Measurements from ENCODE around the gene BDH1. TPM values are rescaled to one million over a fixed set of nuclear protein-coding genes. Genes with fewer than 3 reads are reported as not detected.
A peak's percentile ranks its signal among the peaks of the same experiment; 100 is the strongest.

The BDH1 gene
- total RNA-seq, 2 experiments from 2014 or later = 54.2 to 55.8 TPM

- Mint-ChIP-seq H3K9me3 (no peaks in the 10 kb centered on the region), H3K27ac (no peak overlapping the region), H3K4me1 (peaks cover 4% of the 10 kb centered on the region), H3K4me3 (no peak overlapping the region), H3K36me3 (ENCODE audit: low read depth) (peaks cover 21% of the 10 kb centered on the region), H3K27me3 (no peaks in the 10 kb centered on the region)
- CTCF ChIA-PET = interaction anchor here (1.3 to 1.8 kb wide), 3 partner anchors 234 to 285 kb away, joined by 3 to 12 read pairs (median 4); no protein-coding TSS in a partner anchor
- no peak for DNase-seq
- POLR2A ChIA-PET = no interaction called here
Measured at GRCh38 chr3:197508924-197509775, 46.6 kb downstream of the BDH1 start.

DNA sequence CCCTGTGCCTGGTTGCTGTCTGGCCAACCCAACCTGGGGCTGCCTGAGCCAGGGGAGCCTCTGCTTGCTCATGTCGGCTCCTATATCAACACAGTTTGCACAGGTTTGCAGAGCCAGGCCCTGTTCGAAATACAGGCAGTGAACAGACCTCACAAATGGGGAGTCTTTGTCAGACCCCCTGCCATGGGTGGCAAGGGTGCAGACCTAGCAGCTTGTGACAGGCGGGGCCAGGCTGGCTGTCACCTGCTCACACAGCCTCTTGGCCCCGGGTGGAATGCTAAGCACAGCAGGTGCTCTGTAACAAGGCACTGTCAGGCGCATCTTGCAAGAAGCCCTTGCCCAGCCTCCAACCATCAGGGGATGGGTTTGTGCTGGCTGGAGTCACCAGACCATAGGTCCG is 47.3 kb downstream of the BDH1 start:
- peaks cover 4% of the 10 kb centered on the region for H3K4me1 Mint-ChIP-seq
- ChIA-PET CTCF (no interaction called here), POLR2A (no interaction called here)
- peaks cover 14% of the 10 kb centered on the region for H3K36me3 Mint-ChIP-seq (ENCODE audit: low read depth)
- H3K4me3 Mint-ChIP-seq = no peak overlapping the region
- no peak for DNase-seq
- H3K9me3 Mint-ChIP-seq = no peaks in the 10 kb centered on the region
- no peaks in the 10 kb centered on the region for H3K27me3 Mint-ChIP-seq
- no peak overlapping the region for H3K27ac Mint-ChIP-seq

- DNase-seq = no peak
- Mint-ChIP-seq H3K4me3 (no peak overlapping the region), H3K27me3 (no peaks in the 10 kb centered on the region), H3K4me1 (peaks cover 4% of the 10 kb centered on the region), H3K9me3 (no peaks in the 10 kb centered on the region), H3K27ac (no peak overlapping the region), H3K36me3 (ENCODE audit: low read depth) (peaks cover 14% of the 10 kb centered on the region)
- POLR2A ChIA-PET = no interaction called here
- CTCF ChIA-PET = interaction anchor here (1.8 kb wide), 1 partner anchor 251 kb away, joined by 6 read pairs; no protein-coding TSS in a partner anchor
Measured at GRCh38 chr3:197508051-197508451, 47.7 kb downstream of the BDH1 start.

- ChIA-PET CTCF (interaction anchor here (1.8 kb wide), 1 partner anchor 250 kb away, joined by 6 read pairs; no protein-coding TSS in a partner anchor), POLR2A (no interaction called here)
- Mint-ChIP-seq H3K4me3 (no peak overlapping the region), H3K4me1 (peaks cover 4% of the 10 kb centered on the region), H3K27me3 (no peaks in the 10 kb centered on the region), H3K9me3 (no peaks in the 10 kb centered on the region), H3K36me3 (ENCODE audit: low read depth) (peaks cover 10% of the 10 kb centered on the region), H3K27ac (no peak overlapping the region)
- no peak for DNase-seq
Measured at GRCh38 chr3:197507541-197507940, 48.2 kb downstream of the BDH1 start.

- ChIA-PET CTCF (interaction anchor here (1.8 kb wide), 1 partner anchor 250 kb away, joined by 6 read pairs; no protein-coding TSS in a partner anchor), POLR2A (no interaction called here)
- Mint-ChIP-seq H3K4me3 (no peak overlapping the region), H3K4me1 (peaks cover 4% of the 10 kb centered on the region), H3K36me3 (ENCODE audit: low read depth) (peaks cover 6% of the 10 kb centered on the region), H3K27ac (no peak overlapping the region), H3K27me3 (no peaks in the 10 kb centered on the region), H3K9me3 (no peaks in the 10 kb centered on the region)
- DNase-seq = no peak
Measured at GRCh38 chr3:197507081-197507480, 48.7 kb downstream of the BDH1 start.

DNA sequence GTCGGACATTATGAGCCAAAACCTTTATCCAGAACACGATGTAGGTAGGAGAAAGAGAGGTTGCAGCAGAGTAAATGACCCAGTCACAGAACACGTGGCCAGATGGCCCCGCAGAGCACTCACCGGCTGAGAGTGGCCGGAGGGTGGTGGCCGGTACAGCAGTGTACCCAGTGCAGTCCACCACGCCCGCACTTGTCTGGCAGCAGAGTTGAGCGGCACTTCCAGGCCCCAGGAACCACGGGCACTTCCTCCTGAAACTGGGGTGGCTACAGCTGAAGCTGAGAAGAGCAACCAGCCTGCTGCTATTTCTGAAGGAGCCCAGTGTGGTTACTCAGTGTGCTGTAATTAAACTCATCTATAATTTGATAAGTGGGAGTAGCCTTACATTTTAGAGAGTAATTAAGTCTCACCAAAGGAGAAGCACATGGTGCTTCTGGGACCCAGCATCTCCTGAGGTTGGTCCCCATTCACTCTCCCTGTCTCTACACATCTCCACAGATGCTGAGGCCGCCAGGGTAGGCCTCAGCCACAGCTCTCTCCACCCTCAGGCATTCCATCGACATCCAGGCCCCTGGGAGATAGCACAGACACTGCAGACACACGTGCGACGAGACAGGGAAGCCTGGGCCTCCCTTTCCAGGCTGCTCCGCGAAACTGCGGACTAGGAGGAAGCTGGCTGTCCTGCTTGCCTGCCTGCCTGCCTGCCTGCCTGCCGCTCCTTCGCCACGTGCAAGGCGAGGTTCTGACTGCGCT is 49.8 kb downstream of the BDH1 start:
- Mint-ChIP-seq H3K9me3 (no peaks in the 10 kb centered on the region), H3K36me3 (ENCODE audit: low read depth) (no peaks in the 10 kb centered on the region), H3K4me3 (no peak overlapping the region), H3K4me1 (peaks cover 4% of the 10 kb centered on the region), H3K27ac (no peak overlapping the region), H3K27me3 (no peaks in the 10 kb centered on the region)
- no peak for DNase-seq
- ChIA-PET POLR2A (no interaction called here), CTCF (no interaction called here)

DNA sequence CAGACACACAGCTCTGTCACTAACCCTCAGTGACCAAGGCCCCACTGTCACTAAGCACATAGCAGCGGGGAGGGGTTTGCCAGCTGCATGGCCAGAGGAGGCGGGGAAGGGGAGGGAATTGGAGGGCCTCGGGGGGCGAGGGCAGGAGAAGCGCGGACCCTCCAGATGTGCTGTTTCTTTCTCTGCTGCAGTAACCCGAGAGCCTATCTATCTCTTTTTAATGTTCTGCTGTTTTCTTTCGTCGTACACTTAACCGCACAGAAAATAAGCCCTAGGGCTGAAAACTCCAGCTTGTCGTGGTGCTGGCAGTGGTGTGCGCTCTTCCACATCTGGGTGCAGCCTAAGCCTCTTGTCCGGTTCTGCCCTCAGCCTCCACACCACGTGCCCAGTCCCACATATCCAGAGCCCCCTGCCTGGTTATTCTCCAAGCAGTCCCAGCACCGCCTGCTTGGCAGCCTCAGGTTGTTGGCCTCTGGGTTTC is 51.1 kb downstream of the BDH1 start:
- DNase-seq = no peak
- POLR2A ChIA-PET = no interaction called here
- H3K4me3 Mint-ChIP-seq = no peak overlapping the region
- H3K9me3 Mint-ChIP-seq = no peaks in the 10 kb centered on the region
- CTCF ChIA-PET = interaction anchor here (0.6 kb wide), 1 partner anchor 8 kb away, joined by 3 read pairs; no protein-coding TSS in a partner anchor
- H3K4me1 Mint-ChIP-seq = no peaks in the 10 kb centered on the region
- H3K36me3 Mint-ChIP-seq (ENCODE audit: low read depth) = no peaks in the 10 kb centered on the region
- no peak overlapping the region for H3K27ac Mint-ChIP-seq
- H3K27me3 Mint-ChIP-seq = no peaks in the 10 kb centered on the region

DNA sequence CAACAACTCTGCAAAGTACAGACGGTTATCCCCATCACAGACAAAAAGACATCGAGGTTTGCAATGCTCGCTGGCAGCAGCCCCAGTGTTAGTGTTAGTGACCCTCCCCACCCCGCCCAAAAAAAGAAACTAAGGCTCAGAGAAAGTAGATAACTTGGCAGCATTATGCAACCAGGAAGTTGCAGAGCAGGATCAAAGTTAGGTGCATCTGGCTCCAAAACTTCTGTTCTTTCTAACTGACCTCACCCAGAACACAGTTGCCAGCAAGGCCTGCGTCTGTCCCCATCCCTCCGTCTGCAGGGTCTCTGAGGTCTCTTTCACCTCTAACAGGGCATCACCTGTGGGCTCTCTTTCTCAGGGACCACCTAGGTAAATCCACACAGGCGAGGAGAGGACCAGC is 51.5 kb downstream of the BDH1 start:
- H3K36me3 Mint-ChIP-seq (ENCODE audit: low read depth) = no peaks in the 10 kb centered on the region
- H3K9me3 Mint-ChIP-seq = no peaks in the 10 kb centered on the region
- no peaks in the 10 kb centered on the region for H3K27me3 Mint-ChIP-seq
- H3K4me1 Mint-ChIP-seq = no peaks in the 10 kb centered on the region
- no peak overlapping the region for H3K4me3 Mint-ChIP-seq
- no peak for DNase-seq
- ChIA-PET CTCF (interaction anchor here (0.6 kb wide), 1 partner anchor 8 kb away, joined by 3 read pairs; no protein-coding TSS in a partner anchor), POLR2A (no interaction called here)
- H3K27ac Mint-ChIP-seq = no peak overlapping the region

DNA sequence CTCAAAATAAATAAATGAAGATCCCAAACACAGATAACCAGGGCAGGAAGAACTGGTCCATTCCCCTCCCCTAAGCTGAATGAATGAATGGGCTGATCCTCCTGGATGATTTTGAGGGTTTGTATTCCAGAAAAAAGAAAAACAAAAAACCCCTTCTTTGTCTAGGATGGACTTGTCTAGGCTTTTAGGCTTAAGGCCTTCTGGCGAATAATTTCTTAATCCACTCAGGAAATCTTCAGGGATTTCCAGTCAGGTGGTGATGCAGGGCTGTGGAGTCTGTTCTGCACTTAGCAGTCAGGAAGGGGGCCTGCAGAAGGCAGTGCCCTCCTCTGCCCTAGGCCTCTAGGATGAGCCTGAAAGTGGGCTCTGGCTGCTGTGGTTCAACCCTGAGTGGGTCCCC is 52.1 kb downstream of the BDH1 start:
- no peak for DNase-seq
- ChIA-PET CTCF (no interaction called here), POLR2A (no interaction called here)
- Mint-ChIP-seq H3K27ac (no peak overlapping the region), H3K9me3 (no peaks in the 10 kb centered on the region), H3K27me3 (no peaks in the 10 kb centered on the region), H3K4me3 (no peak overlapping the region), H3K36me3 (ENCODE audit: low read depth) (no peaks in the 10 kb centered on the region), H3K4me1 (no peaks in the 10 kb centered on the region)

- Mint-ChIP-seq H3K36me3 (ENCODE audit: low read depth) (no peaks in the 10 kb centered on the region), H3K4me3 (no peak overlapping the region), H3K9me3 (peaks cover 4% of the 10 kb centered on the region), H3K27ac (no peak overlapping the region), H3K4me1 (no peaks in the 10 kb centered on the region), H3K27me3 (no peaks in the 10 kb centered on the region)
- POLR2A ChIA-PET = no interaction called here
- CTCF ChIA-PET = interaction anchor here (0.7 to 2.8 kb wide), 9 partner anchors 11 to 315 kb away, joined by 3 to 42 read pairs (median 3); no protein-coding TSS in a partner anchor
- DNase-seq = peak; percentile 57
Measured at GRCh38 chr3:197501879-197502620, 53.7 kb downstream of the BDH1 start.

- no peak overlapping the region for H3K4me3 Mint-ChIP-seq
- H3K27me3 Mint-ChIP-seq = no peaks in the 10 kb centered on the region
- ChIA-PET CTCF (interaction anchor here (0.7 to 2.8 kb wide), 9 partner anchors 11 to 314 kb away, joined by 3 to 42 read pairs (median 3); no protein-coding TSS in a partner anchor), POLR2A (no interaction called here)
- no peaks in the 10 kb centered on the region for H3K36me3 Mint-ChIP-seq (ENCODE audit: low read depth)
- H3K4me1 Mint-ChIP-seq = no peaks in the 10 kb centered on the region
- no peak overlapping the region for H3K27ac Mint-ChIP-seq
- DNase-seq = no peak
- H3K9me3 Mint-ChIP-seq = peaks cover 4% of the 10 kb centered on the region
Measured at GRCh38 chr3:197501496-197501878, 54.3 kb downstream of the BDH1 start.

GRCh38 chr3:197500812-197501211 is 55.0 kb downstream of the BDH1 start:
- no peak for DNase-seq
- H3K9me3 Mint-ChIP-seq = peaks cover 4% of the 10 kb centered on the region
- H3K4me3 Mint-ChIP-seq = no peak overlapping the region
- H3K27me3 Mint-ChIP-seq = no peaks in the 10 kb centered on the region
- ChIA-PET POLR2A (no interaction called here), CTCF (interaction anchor here (0.7 to 2.8 kb wide), 6 partner anchors 16 to 277 kb away, joined by 3 to 42 read pairs (median 4); no protein-coding TSS in a partner anchor)
- H3K27ac Mint-ChIP-seq = no peak overlapping the region
- no peaks in the 10 kb centered on the region for H3K36me3 Mint-ChIP-seq (ENCODE audit: low read depth)
- H3K4me1 Mint-ChIP-seq = no peaks in the 10 kb centered on the region
